K562 (cell line): ENCODE measurements around the gene FMNL1. TPM values are rescaled to one million over a fixed set of nuclear protein-coding genes. Genes with fewer than 3 reads are reported as not detected.

Source experiments
- ARNT ChIP-seq, 2 experiments: fragments of 450-650 bp; IDR thresholded peaks; 2 replicates each; pipeline ENCODE4 v1.6.1; 2016; ENCODE audit warnings: mild to moderate bottlenecking in 1 of 2
- ATF6 ChIP-seq: sonication (generic); formaldehyde crosslinking; IDR thresholded peaks from 2 replicates; pipeline ENCODE4 v1.4.0; 2020; ENCODE audit warnings: mild to moderate bottlenecking, missing genetic modification reagents
- CBX2 ChIP-seq: fragments of 200-600 bp; sonication (generic); IDR thresholded peaks from one replicate; pipeline ENCODE4 v1.6.1; 2012; ENCODE audit warnings: mild to moderate bottlenecking, low read length, inconsistent platforms; ENCODE audit not compliant: insufficient read depth, poor library complexity, severe bottlenecking
- CC2D1A ChIP-seq: fragments of 450-650 bp; IDR thresholded peaks from 2 replicates; pipeline ENCODE4 v1.6.1; 2017; ENCODE audit warnings: mild to moderate bottlenecking
- EHMT2 ChIP-seq: fragments of 450-650 bp; IDR thresholded peaks from 2 replicates; pipeline ENCODE4 v1.6.1; 2018; ENCODE audit warnings: antibody characterized with exemption
- ELK3 ChIP-seq: fragments of 450-650 bp; formaldehyde crosslinking; IDR thresholded peaks from 2 replicates; pipeline ENCODE4 v1.4.0; 2020; ENCODE audit warnings: mild to moderate bottlenecking
- HMBOX1 ChIP-seq: sonication (generic); IDR thresholded peaks from 2 replicates; pipeline ENCODE4 v1.6.1; 2016
- ID3 ChIP-seq, 2 experiments: fragments of 250-450 bp in 1 of 2; fragments of 450-650 bp in 1 of 2; sonication (Bioruptor Pico) in 1 of 2; IDR thresholded peaks; 2 replicates each; pipeline versions ENCODE4 v1.6.1 to v1.8.0; 2016 to 2021; ENCODE audit warnings: mild to moderate bottlenecking in 2 of 2, moderate library complexity in 2 of 2, missing compliant biosample characterization in 1 of 2, missing genetic modification characterization in 1 of 2
- MAFK ChIP-seq: IDR thresholded peaks from 2 replicates; pipeline ENCODE4 v1.6.1; 2011; ENCODE audit warnings: low read length, improper control_type of control experiment
- MAX ChIP-seq: sonication (generic); formaldehyde crosslinking; IDR thresholded peaks from 2 replicates; pipeline ENCODE4 v1.9.0; 2022; ENCODE audit warnings: mild to moderate bottlenecking, missing genetic modification reagents
- NCOA1 ChIP-seq: fragments of 450-650 bp; IDR thresholded peaks from 2 replicates; pipeline ENCODE4 v1.6.1; 2016; ENCODE audit warnings: low read depth
- NCOA6 ChIP-seq: fragments of 450-650 bp; IDR thresholded peaks from 2 replicates; pipeline ENCODE4 v1.6.1; 2017; ENCODE audit warnings: mild to moderate bottlenecking
- NFE2L1 ChIP-seq: fragments of 450-650 bp; IDR thresholded peaks from 2 replicates; pipeline ENCODE4 v1.6.1; 2016; ENCODE audit warnings: missing genetic modification characterization, low read depth, mild to moderate bottlenecking, missing compliant biosample characterization, moderate library complexity, borderline replicate concordance
- NUFIP1 ChIP-seq: fragments of 450-650 bp; IDR thresholded peaks from 2 replicates; pipeline ENCODE4 v1.6.1; 2018; ENCODE audit not compliant: partially characterized antibody
- SREBF1 ChIP-seq: fragments of 150-350 bp; IDR thresholded peaks from 2 replicates; pipeline ENCODE4 v1.6.1; 2014; ENCODE audit warnings: antibody characterized with exemption, low read depth, low read length, borderline replicate concordance
- SRSF3 ChIP-seq: fragments of 200-400 bp; formaldehyde crosslinking; IDR thresholded peaks from 2 replicates; pipeline ENCODE4 v1.6.1; 2016; ENCODE audit warnings: mild to moderate bottlenecking, low read length, moderate library complexity; ENCODE audit not compliant: insufficient read depth
- THRB ChIP-seq: fragments of 450-650 bp; formaldehyde crosslinking; conservative IDR thresholded peaks from 2 replicates; pipeline ENCODE4 v1.4.0; 2022; ENCODE audit warnings: mild to moderate bottlenecking, missing genetic modification characterization
- ZNF134 ChIP-seq: fragments of 250-450 bp; sonication (Bioruptor Pico); conservative IDR thresholded peaks from 2 replicates; pipeline ENCODE4 v1.4.0; 2020
- ZNF197 ChIP-seq: fragments of 200-800 bp; sonication (Bioruptor generic); IDR thresholded peaks from 2 replicates; pipeline ENCODE4 v1.6.1; 2016; ENCODE audit warnings: low read depth, missing genetic modification characterization, missing compliant biosample characterization
- ZNF224 ChIP-seq: sonication (generic); formaldehyde crosslinking; IDR thresholded peaks from 2 replicates; pipeline ENCODE4 v1.8.0; 2022; ENCODE audit warnings: mild to moderate bottlenecking, missing genetic modification reagents
- ZNF436 ChIP-seq: fragments of 250-450, 450-650 bp; sonication (Bioruptor Pico); formaldehyde crosslinking; IDR thresholded peaks from 2 replicates; pipeline ENCODE4 v1.7.0; 2020; ENCODE audit warnings: mild to moderate bottlenecking
- ZNF444 ChIP-seq: fragments of 250-450 bp; sonication (Bioruptor Pico); IDR thresholded peaks from 2 replicates; pipeline ENCODE4 v1.4.0; 2020; ENCODE audit warnings: mild to moderate bottlenecking, moderate library complexity
- ZNF551 ChIP-seq: fragments of 250-450 bp; sonication (Bioruptor Pico); IDR thresholded peaks from 2 replicates; pipeline ENCODE4 v1.5.0; 2021; ENCODE audit warnings: mild to moderate bottlenecking, moderate library complexity
- ZNF830 ChIP-seq: fragments of 250-450 bp; sonication (Bioruptor Pico); IDR thresholded peaks from 2 replicates; pipeline ENCODE4 v1.5.0; 2021; ENCODE audit warnings: mild to moderate bottlenecking
- polyA plus RNA-seq, 8 experiments: library from polyadenylated mRNA; depleted of rRNA in 4 of 8; stranded (reverse) in 5 of 8; unstranded in 3 of 8; fragments of >200 nt; fragmentation: Nextera tagmentation in 2 of 8; fragmentation: Illumina TruSeq in 1 of 8; extraction: Ambion mirVana in 2 of 8; extraction: Trizol in 1 of 8; gene quantifications; 2 replicates each; pipeline versions ENCODE4 v1.2.1 to v1.2.3, GENCODE V29; 2011 to 2014; ENCODE audit warnings: inconsistent platforms in 1 of 8, missing spikeins in 1 of 8
- total RNA-seq, 7 experiments: library from RNA; depleted of rRNA in 6 of 7; stranded (reverse); fragments of >200 nt in 6 of 7; fragmentation: Illumina TruSeq in 2 of 7; extraction: Trizol in 2 of 7; gene quantifications; 2 replicates each; pipeline versions ENCODE4 v1.2.1 to v1.2.3, GENCODE V29; 2011 to 2021; ENCODE audit warnings: low replicate concordance in 1 of 7

The FMNL1 gene
- total and polyA plus RNA-seq, 9 of the 15 experiments (the other 6 are each of a cell fraction or from before 2014, with no cell fraction given), result 0.70 to 36.6 (median 7.7) TPM

- TF ChIP-seq CBX2 (no peak), ZNF551 (no peak), ELK3 (CRISPR knock-in tag) (no peak), HMBOX1 (peak; percentile 69), ZNF134 (no peak), MAX (CRISPR knock-in tag) (peak; percentile 93), ARNT (IDR thresholded peaks at IDR 0.05) (no peak), ZNF224 (no peak), SREBF1 (no peak), ID3 (CRISPR knock-in tag; IDR thresholded peaks at IDR 0.05) (no peak), ID3 (tag; IDR thresholded peaks at IDR 0.05) (0 out of 2 replicates have a peak, but pooled peaks have one; percentile 54), CC2D1A (no peak), ZNF444 (no peak), ZNF197 (CRISPR knock-in tag) (no peak), ZNF830 (CRISPR knock-in tag) (no peak), ZNF436 (CRISPR knock-in tag) (no peak), NCOA6 (no peak), SRSF3 (no peak), MAFK (no peak), THRB (CRISPR knock-in tag) (no peak), NFE2L1 (no peak), NCOA1 (no peak), EHMT2 (no peak), NUFIP1 (no peak), ATF6 (CRISPR knock-in tag) (no peak)
Measured at GRCh38 chr17:45225964-45226530, 4.4 kb downstream of the FMNL1 start (continued).
